ENCODE data around the gene BCAP31. TPM values are rescaled to one million over a fixed set of nuclear protein-coding genes. Genes with fewer than 3 reads are reported as not detected.
"Not testable (repeated sequence)": the region's sequence is repeated elsewhere in the genome, so short reads cannot be mapped to it uniquely, and the experiment has no call there.

BCAP31 gene
- total RNA-seq, 2 experiments from 2014 or later: 145 to 150 TPM

DNA sequence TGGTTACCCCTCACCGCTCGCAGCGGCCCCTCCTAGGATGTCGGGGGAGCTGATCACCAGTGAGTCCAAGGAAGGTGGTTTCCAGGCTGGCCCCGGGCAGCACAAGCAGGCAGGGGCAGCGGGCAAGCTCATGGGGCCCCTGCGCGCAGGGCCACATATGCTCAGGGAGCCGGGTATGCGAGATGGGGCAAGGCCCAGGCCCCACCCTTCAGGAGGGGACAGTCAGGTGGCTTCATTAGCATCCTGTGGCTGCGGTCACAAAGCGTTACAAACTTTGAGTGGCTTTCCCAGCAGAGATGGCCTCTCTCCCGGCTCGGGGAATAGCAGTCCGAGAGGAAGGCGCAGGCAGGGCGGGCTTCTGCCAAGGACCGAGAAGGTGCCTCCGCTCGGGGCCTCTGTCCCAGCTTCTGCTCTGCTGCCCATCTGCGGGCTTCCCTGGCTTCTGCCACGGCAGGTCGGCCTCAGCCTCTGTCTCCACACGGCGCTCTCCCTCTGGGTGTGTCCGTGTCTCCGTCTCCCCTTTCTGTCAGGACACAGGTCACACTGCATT is 13.9 kb upstream of the BCAP31 start:
- POLR2A ChIA-PET: no interaction called here

GRCh38 chrX:153736871-153737441 is 12.8 kb upstream of the BCAP31 start:
- ChIA-PET POLR2A (no interaction called here), CTCF (no interaction called here)

More for the DNA sequence above, 13.9 kb upstream of the BCAP31 start:
- CTCF ChIA-PET: no interaction called here

- POLR2A ChIA-PET: no interaction called here
- CTCF ChIA-PET: no interaction called here
Observed at GRCh38 chrX:153736071-153736820, 12.1 kb upstream of the BCAP31 start.

GRCh38 chrX:153735274-153735673 is 11.1 kb upstream of the BCAP31 start:
- CTCF ChIA-PET: no interaction called here
- POLR2A ChIA-PET: no interaction called here

- ChIA-PET CTCF (no interaction called here), POLR2A (no interaction called here)
Observed at GRCh38 chrX:153734871-153735270, 10.7 kb upstream of the BCAP31 start.

GRCh38 chrX:153733651-153734240 is 9.6 kb upstream of the BCAP31 start:
- ChIA-PET POLR2A (no interaction called here), CTCF (no interaction called here)

DNA sequence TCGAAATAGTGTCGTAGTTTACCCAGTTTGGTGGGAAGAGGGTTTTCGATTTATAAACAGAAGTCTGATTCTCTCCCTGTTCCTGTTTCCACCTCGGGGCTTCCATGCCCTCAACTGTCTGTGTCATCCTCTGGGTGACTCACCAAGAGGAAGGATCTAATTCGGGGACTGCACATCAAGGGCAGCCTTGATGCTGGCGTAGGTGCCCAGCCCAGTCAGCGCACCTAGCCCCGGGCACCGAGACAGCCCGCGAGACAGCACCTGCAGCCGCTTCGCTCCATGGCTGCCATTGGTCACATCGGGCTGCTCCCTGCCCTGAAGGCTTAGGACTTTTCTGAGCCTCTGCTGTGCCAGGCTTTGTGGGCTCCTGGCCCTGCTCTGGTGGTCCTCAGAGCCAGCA is 8.2 kb upstream of the BCAP31 start:
- ChIA-PET CTCF (no interaction called here), POLR2A (no interaction called here)

- CTCF ChIA-PET: no interaction called here
Observed at GRCh38 chrX:153731845-153732215, 7.6 kb upstream of the BCAP31 start.

DNA sequence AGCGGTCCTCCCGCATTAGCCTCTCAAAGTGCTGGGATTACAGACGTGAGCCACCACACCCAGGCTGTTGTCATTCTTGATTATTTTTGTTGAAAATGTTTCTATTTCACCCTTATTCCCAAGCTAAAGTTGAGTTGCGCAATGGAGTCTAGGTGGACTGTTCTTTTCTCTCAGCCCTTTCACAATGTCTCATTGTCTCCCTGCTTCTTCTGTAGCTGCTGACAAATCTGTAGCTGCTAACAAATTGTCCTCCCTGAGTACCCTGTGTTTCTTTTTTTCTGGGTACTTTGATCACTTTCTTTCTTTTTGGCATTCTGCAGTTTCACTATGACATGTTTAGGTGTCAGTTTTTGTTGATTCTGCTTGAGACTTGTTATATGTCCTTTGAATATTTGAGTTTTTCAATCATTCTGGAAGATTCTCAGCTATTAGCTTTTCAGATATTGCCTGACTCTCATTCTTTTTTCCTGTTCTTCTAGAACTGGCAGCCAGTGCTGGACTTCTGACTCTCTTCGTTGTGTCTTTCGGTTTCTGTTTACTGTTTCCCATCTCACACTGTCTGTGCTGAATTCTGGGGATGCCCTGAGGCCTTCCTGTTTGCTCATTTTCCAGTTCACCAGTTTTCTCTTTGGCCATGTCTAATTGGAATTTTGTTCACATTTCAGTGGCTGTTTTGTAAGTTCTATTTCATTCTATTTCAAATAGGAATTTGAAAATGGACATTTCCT is 7.1 kb upstream of the BCAP31 start:
- ChIA-PET CTCF (no interaction called here), POLR2A (no interaction called here)

More at GRCh38 chrX:153731845-153732215, 7.6 kb upstream of the BCAP31 start:
- POLR2A ChIA-PET: no interaction called here

GRCh38 chrX:153730115-153730514 is 5.9 kb upstream of the BCAP31 start:
- POLR2A ChIA-PET, CTCF ChIA-PET: not testable (repeated sequence)

- POLR2A ChIA-PET: no interaction called here
- CTCF ChIA-PET: no interaction called here
Observed at GRCh38 chrX:153728951-153729631, 4.9 kb upstream of the BCAP31 start.

DNA sequence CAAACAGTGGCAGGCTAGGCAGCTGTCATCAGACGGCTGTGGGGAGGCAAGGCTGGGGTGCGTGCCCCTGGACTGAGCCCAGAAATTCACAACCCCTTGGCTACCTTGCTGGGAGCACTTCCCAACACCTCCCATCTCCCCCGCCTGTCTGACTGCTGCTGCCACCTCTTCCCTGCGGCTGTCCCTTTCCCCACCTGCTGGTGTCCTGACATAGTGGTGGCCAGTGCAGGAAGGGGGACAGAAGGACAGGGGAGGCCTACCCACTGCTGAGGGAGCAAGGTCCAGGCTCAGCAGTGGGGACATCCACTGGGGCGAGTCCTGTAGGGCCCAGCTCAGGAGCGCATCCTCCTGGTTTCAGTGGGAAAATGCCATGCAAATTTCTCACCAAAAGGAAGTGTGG is 3.9 kb upstream of the BCAP31 start:
- CTCF ChIA-PET: no interaction called here
- POLR2A ChIA-PET: no interaction called here

DNA sequence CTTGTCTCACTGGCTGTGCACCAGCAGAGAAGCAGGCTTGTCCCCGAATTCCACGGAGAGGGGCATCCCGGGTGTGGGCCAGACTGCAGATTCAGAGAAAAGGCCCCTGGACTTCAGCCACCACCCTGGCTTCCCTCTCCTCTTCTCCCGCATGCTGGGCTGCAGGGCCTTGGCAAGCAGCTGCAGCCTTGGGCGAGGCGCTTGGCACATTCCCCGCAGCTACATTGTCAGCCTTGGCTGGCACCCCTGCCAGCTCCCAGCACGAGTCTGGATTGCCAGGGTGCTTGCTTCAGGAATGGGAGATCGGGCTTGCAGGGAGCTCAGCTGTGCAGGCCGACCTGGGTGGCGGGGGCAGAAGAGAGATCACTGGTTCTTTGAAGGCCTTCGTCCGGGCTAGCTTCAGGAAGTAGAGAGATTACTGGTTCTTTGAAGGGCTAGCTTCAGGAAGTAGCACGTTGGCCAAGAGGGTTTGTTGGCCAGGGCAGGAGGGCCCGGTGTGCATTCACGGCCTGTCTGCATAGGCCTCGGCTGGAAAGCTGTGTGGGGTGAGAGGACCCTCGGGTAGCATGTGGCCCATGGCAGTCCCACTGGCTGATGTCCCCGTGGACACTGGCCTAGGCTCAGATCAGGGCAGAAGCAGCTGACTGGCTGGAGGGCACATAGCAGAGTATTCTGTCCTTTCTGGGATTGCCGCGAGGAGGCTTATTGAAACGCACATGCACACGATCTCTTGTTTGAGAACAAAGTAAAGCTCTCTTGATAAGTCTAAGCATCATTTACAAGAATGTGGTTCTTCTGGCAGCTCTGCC is 3.1 kb upstream of the BCAP31 start:
- CTCF ChIA-PET: no interaction called here
- POLR2A ChIA-PET: no interaction called here

DNA sequence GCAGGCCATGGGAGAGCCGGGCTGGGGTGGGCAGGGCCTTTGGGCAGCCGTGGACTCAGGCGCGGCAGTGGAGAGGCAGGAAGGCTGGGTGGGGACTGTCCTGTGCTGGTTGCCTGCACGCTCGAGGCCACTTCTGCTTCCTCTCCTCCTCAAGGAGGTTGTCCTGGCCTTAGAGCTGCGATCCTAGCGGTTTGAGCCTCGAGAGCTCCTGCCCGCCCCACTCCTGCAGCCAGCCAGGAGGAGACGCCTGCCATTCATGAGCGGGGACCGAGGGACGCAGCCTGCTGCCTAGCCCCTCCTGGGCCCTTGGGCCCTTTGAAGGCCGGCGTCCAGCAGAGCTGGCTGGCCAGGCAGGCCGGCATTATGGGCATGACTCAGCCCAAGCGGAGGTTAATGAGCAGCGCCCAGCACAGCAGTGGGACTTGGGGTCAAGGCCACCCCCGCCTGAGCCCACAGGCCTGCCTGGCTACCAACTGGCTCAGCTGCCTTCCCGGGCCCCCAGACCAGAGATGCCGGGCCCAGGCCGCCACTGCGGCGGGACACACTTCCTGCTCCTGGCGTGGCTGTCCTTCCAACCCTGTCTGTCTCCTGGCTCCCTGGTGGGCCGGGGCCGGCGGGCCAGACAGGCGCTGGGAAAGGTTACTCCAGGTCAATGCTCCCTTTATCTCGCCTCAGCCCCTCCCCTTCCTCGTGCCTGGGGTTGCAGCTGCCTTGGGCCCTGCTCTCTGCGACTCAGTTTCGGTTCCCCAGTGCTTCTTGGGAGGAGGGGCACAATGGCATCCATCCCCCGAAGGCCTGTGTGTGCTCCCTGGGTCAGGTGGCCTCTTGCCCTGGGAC is 2.3 kb upstream of the BCAP31 start:
- ChIA-PET POLR2A (no interaction called here), CTCF (no interaction called here)

- POLR2A ChIA-PET: interaction anchor here (0.6 kb wide), 1 partner anchor 175 kb away, joined by 3 read pairs; no protein-coding TSS in a partner anchor
- CTCF ChIA-PET: no interaction called here
Observed at GRCh38 chrX:153725832-153726285, 1.7 kb upstream of the BCAP31 start.

DNA sequence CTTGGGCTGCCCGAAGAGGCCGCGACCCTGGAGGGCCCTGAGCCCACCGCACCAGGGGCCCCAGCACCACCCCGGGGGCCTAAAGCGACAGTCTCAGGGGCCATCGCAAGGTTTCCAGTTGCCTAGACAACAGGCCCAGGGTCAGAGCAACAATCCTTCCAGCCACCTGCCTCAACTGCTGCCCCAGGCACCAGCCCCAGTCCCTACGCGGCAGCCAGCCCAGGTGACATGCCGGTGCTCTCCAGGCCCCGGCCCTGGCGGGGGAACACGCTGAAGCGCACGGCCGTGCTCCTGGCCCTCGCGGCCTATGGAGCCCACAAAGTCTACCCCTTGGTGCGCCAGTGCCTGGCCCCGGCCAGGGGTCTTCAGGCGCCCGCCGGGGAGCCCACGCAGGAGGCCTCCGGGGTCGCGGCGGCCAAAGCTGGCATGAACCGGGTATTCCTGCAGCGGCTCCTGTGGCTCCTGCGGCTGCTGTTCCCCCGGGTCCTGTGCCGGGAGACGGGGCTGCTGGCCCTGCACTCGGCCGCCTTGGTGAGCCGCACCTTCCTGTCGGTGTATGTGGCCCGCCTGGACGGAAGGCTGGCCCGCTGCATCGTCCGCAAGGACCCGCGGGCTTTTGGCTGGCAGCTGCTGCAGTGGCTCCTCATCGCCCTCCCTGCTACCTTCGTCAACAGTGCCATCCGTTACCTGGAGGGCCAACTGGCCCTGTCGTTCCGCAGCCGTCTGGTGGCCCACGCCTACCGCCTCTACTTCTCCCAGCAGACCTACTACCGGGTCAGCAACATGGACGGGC is 1.0 kb upstream of the BCAP31 start:
- CTCF ChIA-PET: no interaction called here
- POLR2A ChIA-PET: interaction anchor here (0.6 kb wide), 1 partner anchor 175 kb away, joined by 3 read pairs; no protein-coding TSS in a partner anchor

All from activated CD8-positive, alpha-beta memory T cell treated with anti-CD3 and anti-CD28 coated beads for 36 hours (primary cell).